Stimulated activated CD4-positive, alpha-beta T cell treated with anti-CD3 and anti-CD28 coated beads, Interleukin-1b, Interleukin-23, amount 100 ng/mL, for 24 hours (primary cell): ENCODE results near the gene TENM3.

Experiments used
- DNase-seq, 4 experiments: peaks; one replicate each; pipeline ENCODE4 v3.0.0-alpha.2; 2020; ENCODE audit warnings: low read depth in 4 of 4, low spot score in 1 of 4

The TENM3 gene

DNA sequence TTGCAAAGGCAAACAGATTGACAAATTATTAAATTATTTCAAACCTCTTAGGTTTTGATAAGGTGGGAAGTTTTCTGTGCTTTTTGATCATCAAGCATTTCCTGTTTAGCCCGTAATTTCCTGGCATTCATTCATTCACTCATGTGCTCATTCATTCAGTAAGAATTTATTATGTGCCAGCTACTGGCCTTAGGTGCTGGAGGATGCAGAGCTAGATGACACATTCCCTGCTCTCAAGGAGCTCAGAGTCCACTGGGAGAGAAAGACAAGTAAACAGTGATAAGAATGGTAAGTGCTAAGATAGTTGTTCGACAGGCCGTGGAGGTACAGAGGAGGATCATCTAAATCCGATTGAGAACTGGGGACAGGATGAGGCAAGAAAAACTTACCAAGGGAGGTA lies 520.9 kb downstream of the TENM3 start:
- DNase-seq: no peak

- no peak for DNase-seq
Observed at GRCh38 chr4:182764642-182765041, 521.4 kb downstream of the TENM3 start.

- no peak for DNase-seq
Observed at GRCh38 chr4:182765987-182766856, 523.0 kb downstream of the TENM3 start.

DNA sequence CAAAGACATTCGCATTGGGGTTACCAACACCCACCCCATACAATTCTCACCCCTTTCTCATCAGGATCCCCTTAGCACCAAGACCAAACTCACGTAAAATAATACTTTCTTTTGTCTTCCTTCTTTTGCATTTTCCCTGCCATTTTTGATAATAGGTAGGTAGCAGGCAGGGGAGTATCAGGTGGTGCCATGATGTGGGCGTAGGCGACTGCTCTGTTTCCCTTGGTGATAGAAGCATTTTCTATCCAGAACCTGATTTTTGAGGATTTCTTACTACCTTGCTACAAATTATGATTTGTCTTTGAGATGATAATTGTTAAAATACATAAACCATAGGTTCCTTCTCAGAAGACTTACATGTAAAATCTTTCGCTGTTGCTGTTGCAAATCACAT lies 523.7 kb downstream of the TENM3 start:
- no peak for DNase-seq

- no peak for DNase-seq
Observed at GRCh38 chr4:182768838-182769237, 525.6 kb downstream of the TENM3 start.

- no peak for DNase-seq
Observed at GRCh38 chr4:182770259-182770995, 527.2 kb downstream of the TENM3 start.

DNA sequence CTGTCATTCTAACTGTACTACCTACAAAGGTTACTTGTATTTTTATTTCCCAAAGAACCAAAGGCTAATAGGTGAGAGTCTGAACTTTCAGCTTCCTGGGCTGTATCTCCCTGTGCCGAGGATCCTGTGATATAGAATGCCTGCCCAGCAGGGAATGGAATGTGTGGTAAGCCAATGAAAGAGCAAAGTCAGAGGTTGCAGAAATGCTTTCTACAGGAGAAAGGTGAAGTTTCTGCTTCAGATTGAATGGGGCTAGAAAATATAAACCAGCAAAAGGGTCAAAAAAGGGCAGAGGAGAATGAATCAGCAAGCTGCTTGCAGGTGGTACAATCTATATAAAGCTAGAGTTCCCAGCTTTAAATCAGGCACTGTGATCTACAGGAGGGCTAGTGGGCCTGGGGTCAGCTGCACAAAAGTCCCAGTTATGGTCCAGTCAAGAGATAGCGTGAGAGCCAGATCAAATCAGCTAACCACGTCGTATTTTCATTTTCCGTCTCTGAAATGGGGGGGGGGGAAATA lies 527.9 kb downstream of the TENM3 start:
- no peak for DNase-seq

- DNase-seq: no peak
Observed at GRCh38 chr4:182775075-182775474, 531.9 kb downstream of the TENM3 start.

GRCh38 chr4:182776376-182777105 lies 533.3 kb downstream of the TENM3 start:
- no peak for DNase-seq

GRCh38 chr4:182778222-182778982 lies 535.2 kb downstream of the TENM3 start:
- no peak for DNase-seq

DNA sequence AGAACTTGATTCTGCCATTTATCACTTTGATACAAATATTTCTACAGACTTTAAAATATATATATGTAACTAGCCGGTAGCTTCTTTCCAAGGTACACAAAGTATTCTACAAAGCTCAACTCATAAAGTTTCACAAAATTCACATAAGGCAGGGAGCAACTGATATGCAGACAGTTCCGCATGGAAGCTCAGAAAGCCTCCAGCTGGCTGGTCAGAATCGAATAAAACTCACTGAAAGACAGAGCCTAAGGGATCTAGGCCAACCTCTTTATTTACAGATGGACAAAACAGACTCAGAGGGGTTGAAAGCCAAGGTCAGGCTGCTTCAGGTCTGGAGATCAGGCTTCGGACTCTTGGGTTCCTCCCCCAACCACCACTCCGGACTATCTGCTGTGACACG lies 543.8 kb downstream of the TENM3 start:
- no peak for DNase-seq

- no peak for DNase-seq
Observed at GRCh38 chr4:182788201-182788600, 545.0 kb downstream of the TENM3 start.

DNA sequence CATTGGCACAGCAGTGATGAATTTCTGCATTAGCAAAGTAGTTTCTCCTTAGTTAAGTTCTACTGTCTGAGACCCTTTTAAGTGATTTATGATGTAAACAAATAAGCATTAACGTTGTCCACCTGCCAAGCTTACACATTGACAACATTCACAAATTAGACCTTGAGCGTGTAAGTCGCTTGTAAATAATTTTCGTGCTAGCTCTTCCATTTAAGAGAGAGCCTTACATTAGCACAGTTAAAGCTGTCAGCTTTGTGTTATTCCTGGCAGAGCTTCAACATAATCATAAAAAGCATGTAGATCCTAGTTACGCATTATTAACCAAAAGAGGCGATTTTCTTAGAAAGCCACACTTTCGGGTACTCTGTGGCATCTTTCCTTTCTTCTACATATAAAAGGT lies 546.3 kb downstream of the TENM3 start:
- no peak for DNase-seq

- DNase-seq: no peak
Observed at GRCh38 chr4:182795446-182796238, 552.4 kb downstream of the TENM3 start.

DNA sequence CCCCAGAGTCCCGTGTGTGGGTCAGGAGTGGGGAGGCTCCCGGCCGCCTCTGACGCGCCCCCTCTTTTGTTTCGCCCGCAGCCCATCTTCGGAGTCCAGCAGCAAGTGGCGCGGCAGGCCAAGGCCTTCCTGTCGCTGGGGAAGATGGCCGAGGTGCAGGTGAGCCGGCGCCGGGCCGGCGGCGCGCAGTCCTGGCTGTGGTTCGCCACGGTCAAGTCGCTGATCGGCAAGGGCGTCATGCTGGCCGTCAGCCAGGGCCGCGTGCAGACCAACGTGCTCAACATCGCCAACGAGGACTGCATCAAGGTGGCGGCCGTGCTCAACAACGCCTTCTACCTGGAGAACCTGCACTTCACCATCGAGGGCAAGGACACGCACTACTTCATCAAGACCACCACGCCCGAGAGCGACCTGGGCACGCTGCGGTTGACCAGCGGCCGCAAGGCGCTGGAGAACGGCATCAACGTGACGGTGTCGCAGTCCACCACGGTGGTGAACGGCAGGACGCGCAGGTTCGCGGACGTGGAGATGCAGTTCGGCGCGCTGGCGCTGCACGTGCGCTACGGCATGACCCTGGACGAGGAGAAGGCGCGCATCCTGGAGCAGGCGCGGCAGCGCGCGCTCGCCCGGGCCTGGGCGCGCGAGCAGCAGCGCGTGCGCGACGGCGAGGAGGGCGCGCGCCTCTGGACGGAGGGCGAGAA lies 556.5 kb downstream of the TENM3 start:
- no peak for DNase-seq

DNA sequence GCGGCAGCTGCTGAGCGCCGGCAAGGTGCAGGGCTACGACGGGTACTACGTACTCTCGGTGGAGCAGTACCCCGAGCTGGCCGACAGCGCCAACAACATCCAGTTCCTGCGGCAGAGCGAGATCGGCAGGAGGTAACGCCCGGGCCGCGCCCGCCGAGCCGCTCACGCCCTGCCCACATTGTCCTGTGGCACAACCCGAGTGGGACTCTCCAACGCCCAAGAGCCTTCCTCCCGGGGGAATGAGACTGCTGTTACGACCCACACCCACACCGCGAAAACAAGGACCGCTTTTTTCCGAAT lies 557.0 kb downstream of the TENM3 start:
- DNase-seq: no peak

- DNase-seq: no peak
Observed at GRCh38 chr4:182801636-182802035, 558.4 kb downstream of the TENM3 start.

GRCh38 chr4:182802621-182803020 lies 559.4 kb downstream of the TENM3 start:
- DNase-seq: no peak

- DNase-seq: no peak
Observed at GRCh38 chr4:182803235-182803634, 560.0 kb downstream of the TENM3 start.

DNA sequence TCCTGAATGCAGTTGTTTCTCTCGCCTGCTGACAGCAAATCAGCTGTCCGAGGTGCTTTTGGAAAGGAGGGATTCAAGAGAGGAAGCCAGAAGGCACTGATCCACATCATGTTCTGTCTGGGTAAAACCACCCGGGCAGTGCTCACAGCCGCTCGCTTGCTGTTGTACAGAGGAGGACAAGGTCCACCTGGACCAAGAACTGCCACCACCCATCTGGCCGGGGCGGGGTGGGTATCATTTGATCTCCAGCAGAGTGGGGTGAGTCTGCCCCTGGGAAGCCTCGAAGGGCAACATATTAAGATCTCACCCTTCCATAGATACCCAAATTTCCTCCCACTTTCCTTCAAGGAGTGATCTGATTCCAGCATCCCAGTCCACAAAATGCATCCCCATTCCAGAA lies 560.9 kb downstream of the TENM3 start:
- no peak for DNase-seq
